Upper lobe of left lung (tissue), 4 donors: ENCODE data around the gene GALNT13.

Source experiments
- CTCF ChIP-seq, 6 experiments: fragments of 450-650 bp in 4 of 6; fragments of 200-600 bp in 2 of 6; sonication (generic) in 2 of 6; IDR thresholded peaks; one replicate each; pipeline ENCODE4 v1.5.1; 2016 to 2019; ENCODE audit warnings: antibody characterized with exemption in 6 of 6
- EP300 ChIP-seq, 4 donors: sonication (generic); formaldehyde crosslinking; IDR thresholded peaks; one replicate each; pipeline ENCODE4 v1.5.1; 2017; ENCODE audit warnings: antibody characterized with exemption in 4 of 4, control low read depth in 2 of 4

GRCh38 chr2:154244932-154245331 lies 373.2 kb downstream of the GALNT13 start:
- TF ChIP-seq CTCF (IDR thresholded peaks at IDR 0.05), result no peak
- no peak for TF ChIP-seq EP300 (IDR thresholded peaks at IDR 0.05)
